NCI-H1417 treated with DMSO at 0.1 percent for 48 hours (cell line): Measurements from ENCODE around the gene ACADS.

Experiments used
- DNase-seq: peaks from one replicate; lab custom pipeline; 2025; lab: John Stamatoyannopoulos, UW

ACADS gene

GRCh38 chr12:120702637-120703036, 23.0 kb upstream of the ACADS start:
- DNase-seq: no peak

- no peak for DNase-seq
Observed at GRCh38 chr12:120703311-120703942, 22.2 kb upstream of the ACADS start.

- DNase-seq: no peak
Observed at GRCh38 chr12:120705618-120706017, 20.0 kb upstream of the ACADS start.

- DNase-seq: no peak
Observed at GRCh38 chr12:120706029-120706428, 19.6 kb upstream of the ACADS start.

GRCh38 chr12:120708651-120709050, 17.0 kb upstream of the ACADS start:
- no peak for DNase-seq

- no peak for DNase-seq
Observed at GRCh38 chr12:120710031-120710804, 15.4 kb upstream of the ACADS start, which contains the start of gene UNC119B. UNC119B (plus strand) TSS chr12:120710458; CDS start chr12:120710475, 17 bp downstream.

- no peak for DNase-seq
Observed at GRCh38 chr12:120710805-120711296, 14.8 kb upstream of the ACADS start.

GRCh38 chr12:120711411-120711810, 14.2 kb upstream of the ACADS start:
- DNase-seq: no peak

- no peak for DNase-seq
Observed at GRCh38 chr12:120712610-120713009, 13.0 kb upstream of the ACADS start.

- peak; percentile 54 for DNase-seq
Observed at GRCh38 chr12:120713861-120714482, 11.7 kb upstream of the ACADS start.

GRCh38 chr12:120718055-120718454, 7.6 kb upstream of the ACADS start:
- no peak for DNase-seq

- no peak for DNase-seq
Observed at GRCh38 chr12:120719072-120719471, 6.6 kb upstream of the ACADS start.

- no peak for DNase-seq
Observed at GRCh38 chr12:120719496-120720233, 6.0 kb upstream of the ACADS start.

- DNase-seq: no peak
Observed at GRCh38 chr12:120720234-120720986, 5.2 kb upstream of the ACADS start.

GRCh38 chr12:120720987-120721801, 4.4 kb upstream of the ACADS start:
- DNase-seq: no peak

- no peak for DNase-seq
Observed at GRCh38 chr12:120721866-120722265, 3.8 kb upstream of the ACADS start.

- DNase-seq: no peak
Observed at GRCh38 chr12:120722784-120723183, 2.8 kb upstream of the ACADS start.

GRCh38 chr12:120724720-120725119, 906 bp upstream of the ACADS start:
- DNase-seq: no peak

- DNase-seq: no peak
Observed at GRCh38 chr12:120725151-120725658, 421 bp upstream of the ACADS start.

- DNase-seq: no peak
Observed at GRCh38 chr12:120726510-120726793, 826 bp downstream of the ACADS start.

GRCh38 chr12:120726961-120727360, 1.3 kb downstream of the ACADS start:
- DNase-seq: no peak
